GM21528 (cell line): ENCODE data around the gene DCT.
"Not testable (repeated sequence)": the region's sequence is repeated elsewhere in the genome, so short reads cannot be mapped to it uniquely, and the experiment has no call there.

ENCODE experiments used
- ATAC-seq: cut with Tn5 transposase; IDR thresholded peaks from one replicate; pipeline ENCODE4 v1.9.1; 2021; ENCODE audit warnings: mild to moderate bottlenecking, moderate library complexity; ENCODE audit not compliant: unreplicated experiment, low FRiP score

DCT gene

GRCh38 chr13:94479616-94480015 lies at the start of gene DCT:
Gene DCT, minus strand, starts transcription at chr13:94479682. Its CDS starts 427 bp downstream, at chr13:94479255.
- ATAC-seq = no peak

DNA sequence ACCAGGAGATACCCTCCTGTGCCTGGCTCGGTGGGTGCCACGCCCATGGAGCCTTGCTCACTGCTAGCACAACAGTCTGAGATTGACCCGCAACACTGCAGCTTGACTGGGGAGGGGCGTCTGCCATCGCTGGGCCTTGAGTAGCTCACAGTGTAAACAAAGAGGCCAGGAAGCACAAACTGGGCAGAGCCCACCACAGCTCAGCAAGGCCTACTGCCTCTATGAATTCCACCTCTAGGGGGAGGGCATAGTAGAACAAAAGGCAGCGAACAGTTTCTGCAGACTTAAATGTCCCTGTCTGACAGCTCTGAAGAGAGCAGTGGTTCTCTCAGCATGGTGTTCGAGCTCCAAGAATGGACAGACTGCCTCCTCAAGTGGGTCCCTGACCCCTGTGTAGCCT lies 47.5 kb upstream of the DCT start:
- not testable (repeated sequence) for ATAC-seq

GRCh38 chr13:94525781-94526180 lies 46.3 kb upstream of the DCT start:
- ATAC-seq = no peak

GRCh38 chr13:94524407-94524806 lies 44.9 kb upstream of the DCT start:
- no peak for ATAC-seq

DNA sequence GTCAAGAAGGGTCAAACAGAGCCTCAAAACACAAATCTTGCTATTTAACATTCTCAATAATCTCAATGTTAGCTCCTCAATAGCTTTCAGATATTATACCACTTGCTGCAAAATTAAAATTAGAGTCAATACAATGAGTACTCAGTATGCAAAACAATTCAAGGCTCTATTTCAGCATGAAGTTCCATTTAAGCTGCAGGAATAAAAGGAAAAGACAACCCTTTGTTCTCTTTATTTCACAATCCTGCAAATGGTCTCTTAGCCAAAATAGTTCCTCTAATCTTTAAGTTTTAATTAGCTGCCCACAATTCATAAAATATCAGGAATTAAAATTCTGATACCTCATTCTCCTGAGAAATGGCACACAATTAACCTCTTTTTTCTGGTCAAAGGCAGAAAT lies 40.5 kb upstream of the DCT start:
- ATAC-seq = no peak

GRCh38 chr13:94516456-94516855 lies 37.0 kb upstream of the DCT start:
- no peak for ATAC-seq

GRCh38 chr13:94515911-94516310 lies 36.4 kb upstream of the DCT start:
- no peak for ATAC-seq

DNA sequence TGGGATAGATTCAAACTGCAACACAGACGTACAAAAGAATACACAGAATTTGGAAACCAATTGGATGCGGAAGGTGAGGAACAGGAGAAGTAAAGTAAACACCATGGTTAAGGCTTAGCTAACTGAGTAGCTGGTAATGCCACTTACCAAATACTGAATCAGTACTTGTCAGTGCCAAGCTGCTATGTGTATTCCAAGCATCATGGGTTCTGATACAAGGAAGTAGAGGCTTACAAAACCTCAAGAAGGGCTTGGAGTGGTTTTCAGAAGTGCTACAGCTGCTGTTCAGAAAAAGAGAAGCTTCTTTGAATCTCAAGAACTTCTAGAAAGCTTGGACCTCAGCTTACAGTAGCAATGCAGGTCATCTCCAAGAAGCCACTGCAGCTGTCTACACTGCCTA lies 35.9 kb upstream of the DCT start:
- ATAC-seq = no peak

DNA sequence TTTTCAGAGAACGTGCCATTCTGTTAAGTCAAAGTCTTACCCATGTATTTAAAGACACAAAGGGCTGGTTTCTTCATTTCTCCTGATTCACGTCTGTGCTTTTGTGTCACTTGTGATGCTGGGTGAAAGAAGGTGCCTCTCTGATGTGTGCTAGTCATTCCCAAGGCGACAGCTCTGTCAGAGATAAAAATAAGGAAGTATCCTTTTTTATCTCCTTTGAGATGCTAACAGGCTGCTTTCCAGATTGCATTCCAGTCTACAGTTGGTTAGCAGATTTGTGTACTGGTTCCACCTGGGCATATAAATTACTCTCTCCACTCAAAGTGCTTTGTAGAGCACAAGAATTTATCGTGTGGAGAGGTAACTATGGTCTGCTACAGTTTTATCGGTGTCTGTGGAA lies 33.5 kb upstream of the DCT start:
- no peak for ATAC-seq

GRCh38 chr13:94505730-94506129 lies 26.2 kb upstream of the DCT start:
- no peak for ATAC-seq

DNA sequence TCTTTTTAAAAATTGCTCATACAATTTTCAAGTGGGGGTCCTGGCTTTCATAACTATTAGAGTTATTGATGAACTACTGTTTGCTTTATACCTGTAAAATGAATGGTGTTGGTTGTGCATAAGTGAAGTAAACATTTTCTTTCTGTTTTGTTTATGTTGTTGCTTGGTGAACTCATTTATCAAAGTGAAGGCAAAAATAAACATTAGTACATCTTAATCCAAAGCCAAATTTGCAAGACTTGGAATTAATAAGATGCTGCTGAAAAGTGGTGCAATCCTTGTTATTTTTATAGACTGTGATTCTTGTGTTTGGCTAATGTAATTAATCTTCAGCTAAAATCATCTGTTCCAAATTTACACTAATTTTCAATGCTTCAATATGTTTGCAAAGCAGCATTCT lies 24.4 kb upstream of the DCT start:
- no peak for ATAC-seq

GRCh38 chr13:94498831-94499230 lies 19.3 kb upstream of the DCT start:
- ATAC-seq = not testable (repeated sequence)

DNA sequence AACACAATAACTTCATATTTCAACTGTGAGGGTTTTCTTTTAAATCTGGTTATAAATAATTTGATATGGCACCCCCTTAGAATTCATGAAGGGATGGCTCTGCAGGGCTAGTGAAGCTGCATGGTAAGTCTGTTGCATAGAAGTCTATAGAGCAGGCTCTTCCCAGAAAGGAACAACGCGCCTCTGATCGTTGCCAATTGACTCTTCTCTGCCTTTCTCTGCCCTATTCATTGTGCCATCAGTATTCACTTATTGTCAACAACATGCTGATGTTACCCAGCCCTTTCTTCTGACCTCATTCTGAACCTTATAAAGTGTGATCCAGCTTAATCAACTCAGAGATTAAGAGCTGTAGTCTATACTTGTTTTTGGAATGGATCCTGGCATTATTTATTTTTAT lies 16.3 kb upstream of the DCT start:
- ATAC-seq = no peak

DNA sequence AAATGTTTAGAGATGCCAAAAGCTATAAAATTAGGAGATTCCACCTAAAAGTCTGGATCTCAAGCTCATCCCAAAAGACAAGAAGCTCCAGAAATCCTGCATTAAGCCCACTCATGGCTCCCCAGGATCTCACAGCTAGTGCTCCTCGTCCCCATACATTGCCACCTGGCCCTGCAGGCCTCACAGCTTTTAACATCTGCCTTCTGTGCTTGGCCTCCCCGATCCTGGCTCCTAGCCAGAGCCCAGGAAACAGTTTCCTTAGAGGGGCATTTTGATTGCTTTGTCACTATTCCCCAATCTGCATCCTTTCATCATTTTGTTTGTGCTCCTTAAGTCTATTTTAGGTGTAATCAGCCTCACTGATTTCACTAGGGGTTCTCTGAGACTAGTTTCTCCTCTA lies 14.5 kb upstream of the DCT start:
- ATAC-seq = no peak

- no peak for ATAC-seq
Observed at GRCh38 chr13:94487043-94487442, 7.6 kb upstream of the DCT start.

DNA sequence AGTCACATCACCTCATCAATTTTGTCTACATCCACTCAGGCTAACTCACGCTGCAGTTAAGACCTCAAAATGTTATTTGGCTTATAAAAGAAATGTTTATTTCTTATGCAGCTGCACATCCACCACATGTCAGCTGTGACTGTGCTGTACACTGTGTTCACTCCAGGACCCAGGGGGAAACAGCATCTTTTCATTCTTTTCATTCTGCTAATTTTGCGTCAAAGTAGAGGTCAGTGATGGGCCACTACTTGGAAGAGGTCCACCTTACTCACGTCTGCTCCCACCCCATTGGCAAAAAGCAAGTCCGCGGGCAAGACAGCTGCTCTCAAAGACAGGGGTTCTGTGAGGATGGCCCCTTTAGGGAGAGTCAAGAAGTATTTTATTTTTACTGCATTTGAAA lies 4.5 kb upstream of the DCT start:
- ATAC-seq = no peak

DNA sequence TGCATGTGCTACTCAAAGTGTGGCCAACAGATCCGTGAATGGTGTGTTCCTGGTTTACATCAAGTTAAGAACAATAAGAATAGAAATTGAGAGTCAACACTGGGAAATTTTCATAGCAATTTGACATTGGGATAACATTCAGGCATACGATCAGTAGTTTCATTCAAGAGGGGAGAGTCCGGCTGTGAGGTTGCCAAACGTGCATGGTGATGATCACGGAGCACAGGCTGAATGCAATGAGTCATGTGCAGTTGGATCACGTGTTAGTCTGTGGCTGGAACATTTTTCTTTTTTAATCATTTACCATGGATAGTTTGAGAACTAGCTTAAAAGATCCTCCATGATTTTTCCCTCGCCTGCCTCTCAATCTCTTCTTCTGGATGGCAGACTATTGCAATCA lies 2.5 kb upstream of the DCT start:
- ATAC-seq = no peak

DNA sequence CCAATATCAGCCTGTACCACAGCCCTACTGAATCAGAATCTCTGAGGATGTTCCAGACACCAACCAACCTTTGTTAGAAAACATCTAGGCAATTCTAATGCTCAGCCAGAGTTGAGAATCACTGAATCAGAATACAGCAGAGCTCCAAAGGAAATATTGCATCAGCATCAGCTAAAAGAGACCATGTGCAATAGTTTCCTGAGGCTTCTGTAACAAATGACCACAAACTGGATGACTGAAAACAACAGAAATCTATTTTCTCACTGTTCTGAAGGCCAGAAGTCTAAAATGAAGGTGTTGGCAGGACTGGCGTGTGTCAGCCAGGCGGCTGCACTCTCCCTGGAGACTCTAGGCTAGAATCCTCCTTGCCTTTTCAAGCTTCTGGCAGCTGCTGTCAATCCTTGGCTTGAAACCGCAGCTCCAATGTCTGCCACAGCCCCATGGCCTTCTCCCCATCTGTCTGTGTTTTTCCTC lies 1.2 kb upstream of the DCT start:
- no peak for ATAC-seq

GRCh38 chr13:94478913-94479312 lies 569 bp downstream of the DCT start:
- no peak for ATAC-seq

- ATAC-seq = no peak
Observed at GRCh38 chr13:94470126-94470525, 9.4 kb downstream of the DCT start.

- ATAC-seq = no peak
Observed at GRCh38 chr13:94464771-94465170, 14.7 kb downstream of the DCT start.

DNA sequence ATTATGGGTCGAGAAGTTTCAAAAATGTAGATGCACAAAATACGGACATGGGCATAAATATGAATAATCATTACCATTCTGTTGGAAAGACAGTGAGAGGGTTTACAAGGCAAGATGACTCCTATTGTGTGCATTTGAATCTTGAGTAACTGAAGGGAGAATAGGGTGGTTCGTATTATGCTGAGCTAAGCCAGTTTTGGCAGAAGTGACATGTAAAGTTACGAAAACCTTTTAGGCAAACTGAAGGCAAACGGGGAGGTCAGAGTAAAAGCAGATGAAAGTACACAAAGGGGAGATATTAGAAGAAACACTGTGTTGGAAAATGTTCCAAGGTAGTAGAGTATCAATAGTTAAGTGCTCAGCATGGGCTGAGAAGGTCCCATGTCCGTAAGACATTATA lies 16.8 kb downstream of the DCT start:
- ATAC-seq = no peak

DNA sequence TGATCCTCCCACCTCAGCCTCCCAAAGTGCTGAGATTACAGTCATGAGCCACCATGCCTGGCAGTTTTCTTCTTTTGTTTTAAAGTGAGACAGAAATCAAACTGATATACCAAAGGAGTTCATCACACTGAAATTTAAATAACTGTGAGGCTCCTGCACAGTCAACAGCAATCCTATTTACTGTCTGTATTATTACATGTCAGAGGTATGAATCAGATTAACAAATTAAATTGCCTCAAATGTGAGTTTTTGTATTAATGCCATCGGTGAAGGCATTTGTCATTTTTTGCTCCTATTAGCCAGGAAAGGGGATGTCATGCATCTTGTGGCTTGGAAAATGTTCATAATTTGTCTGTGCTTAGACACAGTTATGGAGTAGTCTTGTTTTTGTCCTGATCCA lies 20.4 kb downstream of the DCT start:
- ATAC-seq = no peak
